WTC11 (cell line): ENCODE results near the gene TMEM38A.

Source experiments
- ARID4B ChIP-seq: sonication (generic); formaldehyde crosslinking; IDR thresholded peaks from 2 replicates; pipeline ENCODE4 v1.8.0; 2023; ENCODE audit warnings: missing genetic modification reagents, mild to moderate bottlenecking, borderline replicate concordance
- CBFB ChIP-seq: sonication (generic); formaldehyde crosslinking; IDR thresholded peaks from 2 replicates; pipeline ENCODE4 v1.8.1; 2022; ENCODE audit warnings: mild to moderate bottlenecking, low read depth, missing genetic modification reagents
- CREM ChIP-seq: sonication (generic); formaldehyde crosslinking; IDR thresholded peaks from 2 replicates; pipeline ENCODE4 v1.8.1; 2022; ENCODE audit warnings: mild to moderate bottlenecking, missing genetic modification reagents, moderate library complexity
- CTCF ChIP-seq: fragments of 200-600 bp; IDR thresholded peaks from 2 replicates; pipeline ENCODE4 v1.8.0; 2022; ENCODE audit warnings: antibody characterized with exemption
- KAT7 ChIP-seq: sonication (generic); formaldehyde crosslinking; IDR thresholded peaks from 2 replicates; pipeline ENCODE4 v1.8.1; 2023; ENCODE audit warnings: missing genetic modification reagents, mild to moderate bottlenecking, borderline replicate concordance
- NFATC4 ChIP-seq: fragments of 250-450 bp; sonication (Bioruptor Pico); IDR thresholded peaks from 2 replicates; pipeline ENCODE4 v1.9.0; 2021; ENCODE audit warnings: mild to moderate bottlenecking
- SMAD3 ChIP-seq: sonication (generic); formaldehyde crosslinking; IDR thresholded peaks from 2 replicates; pipeline ENCODE4 v1.8.0; 2022; ENCODE audit warnings: missing genetic modification reagents, mild to moderate bottlenecking, borderline replicate concordance
- USF2 ChIP-seq: sonication (generic); formaldehyde crosslinking; IDR thresholded peaks from 2 replicates; pipeline ENCODE4 v1.8.1; 2023; ENCODE audit warnings: mild to moderate bottlenecking, missing genetic modification reagents, moderate library complexity
- ZBTB21 ChIP-seq: sonication (generic); formaldehyde crosslinking; IDR thresholded peaks from 2 replicates; pipeline ENCODE4 v1.8.1; 2023; ENCODE audit warnings: mild to moderate bottlenecking, missing genetic modification reagents, borderline replicate concordance
- ZNF121 ChIP-seq: sonication (generic); formaldehyde crosslinking; IDR thresholded peaks from 2 replicates; pipeline ENCODE4 v1.8.0; 2023; ENCODE audit warnings: missing genetic modification reagents
- ZNF232 ChIP-seq: sonication (generic); formaldehyde crosslinking; IDR thresholded peaks from 2 replicates; pipeline ENCODE4 v1.8.0; 2022; ENCODE audit warnings: mild to moderate bottlenecking, missing genetic modification reagents

- no peak for TF ChIP-seq NFATC4
- no peak for TF ChIP-seq CTCF
- TF ChIP-seq ZNF121 (CRISPR knock-in tag) = no peak
- TF ChIP-seq CBFB = no peak
- TF ChIP-seq CREM = no peak
- TF ChIP-seq USF2 (CRISPR knock-in tag) = no peak
- no peak for TF ChIP-seq SMAD3
- no peak for TF ChIP-seq KAT7 (CRISPR knock-in tag)
- TF ChIP-seq ARID4B (CRISPR knock-in tag) = no peak
- TF ChIP-seq ZNF232 = no peak
- TF ChIP-seq ZBTB21 = no peak
Observed at GRCh38 chr19:16684216-16684615, 23.3 kb downstream of the TMEM38A start.
